SK-N-SH (cell line): ENCODE measurements around the gene GMPPA.

ENCODE experiments used
- EP300 ChIP-seq, 2 experiments: IDR thresholded peaks; 2 replicates each; pipeline versions ENCODE4 v1.4.0 to v1.6.1; 2012; ENCODE audit warnings: borderline replicate concordance in 1 of 2, low read depth in 1 of 2, low read length in 1 of 2
- EZH2phosphoT487 ChIP-seq: fragments of 200-600 bp; sonication (generic); IDR thresholded peaks from 2 replicates; pipeline ENCODE4 v1.6.1; 2017; ENCODE audit warnings: low read depth, mixed run types, mild to moderate bottlenecking, antibody characterized with exemption, moderate library complexity, borderline replicate concordance
- FOSL2 ChIP-seq: IDR thresholded peaks from 2 replicates; pipeline ENCODE4 v1.4.0; 2012; ENCODE audit warnings: low read depth, mild to moderate bottlenecking, moderate library complexity, borderline replicate concordance
- GABPA ChIP-seq: IDR thresholded peaks from 2 replicates; pipeline ENCODE4 v1.4.0; 2012; ENCODE audit warnings: low read depth, mild to moderate bottlenecking
- GATA2 ChIP-seq: sonication (generic); formaldehyde crosslinking; IDR thresholded peaks from 2 replicates; pipeline ENCODE4 v1.5.0; 2020; ENCODE audit warnings: mild to moderate bottlenecking, missing genetic modification reagents
- NFIC ChIP-seq: IDR thresholded peaks from 2 replicates; pipeline ENCODE4 v1.4.0; 2012; ENCODE audit warnings: borderline replicate concordance
- POLR2AphosphoS5 ChIP-seq: IDR thresholded peaks from 2 replicates; pipeline ENCODE4 v1.6.1; 2012; ENCODE audit warnings: low read depth, low read length
- RFX5 ChIP-seq: IDR thresholded peaks from 2 replicates; pipeline ENCODE4 v1.6.1; 2012; ENCODE audit warnings: mild to moderate bottlenecking, improper control_type of control experiment, low read length
- TAF1 ChIP-seq: IDR thresholded peaks from 2 replicates; pipeline ENCODE4 v1.6.1; 2012; ENCODE audit warnings: low read depth, mild to moderate bottlenecking, low read length, moderate library complexity, borderline replicate concordance
- TF ChIP-seq, protein P1 (sequence below): IDR thresholded peaks from 2 replicates; pipeline ENCODE4 v1.4.0; 2012; ENCODE audit warnings: low read depth, borderline replicate concordance
- TF ChIP-seq, protein P2 (sequence below): fragments of 200-600 bp; sonication (generic); IDR thresholded peaks from 2 replicates; pipeline ENCODE4 v1.6.1; 2017; ENCODE audit warnings: antibody characterized with exemption, mild to moderate bottlenecking, moderate library complexity
- TF ChIP-seq, protein P3 (sequence below): IDR thresholded peaks from 2 replicates; pipeline ENCODE4 v1.4.0; 2012; ENCODE audit warnings: low read depth
- TF ChIP-seq, protein P4 (sequence below): IDR thresholded peaks from 2 replicates; pipeline ENCODE4 v1.6.1; 2012; ENCODE audit warnings: mild to moderate bottlenecking, low read depth, low read length, moderate library complexity
- TF ChIP-seq, protein P5 (sequence below): IDR thresholded peaks from 2 replicates; pipeline ENCODE4; 2012

DNA sequence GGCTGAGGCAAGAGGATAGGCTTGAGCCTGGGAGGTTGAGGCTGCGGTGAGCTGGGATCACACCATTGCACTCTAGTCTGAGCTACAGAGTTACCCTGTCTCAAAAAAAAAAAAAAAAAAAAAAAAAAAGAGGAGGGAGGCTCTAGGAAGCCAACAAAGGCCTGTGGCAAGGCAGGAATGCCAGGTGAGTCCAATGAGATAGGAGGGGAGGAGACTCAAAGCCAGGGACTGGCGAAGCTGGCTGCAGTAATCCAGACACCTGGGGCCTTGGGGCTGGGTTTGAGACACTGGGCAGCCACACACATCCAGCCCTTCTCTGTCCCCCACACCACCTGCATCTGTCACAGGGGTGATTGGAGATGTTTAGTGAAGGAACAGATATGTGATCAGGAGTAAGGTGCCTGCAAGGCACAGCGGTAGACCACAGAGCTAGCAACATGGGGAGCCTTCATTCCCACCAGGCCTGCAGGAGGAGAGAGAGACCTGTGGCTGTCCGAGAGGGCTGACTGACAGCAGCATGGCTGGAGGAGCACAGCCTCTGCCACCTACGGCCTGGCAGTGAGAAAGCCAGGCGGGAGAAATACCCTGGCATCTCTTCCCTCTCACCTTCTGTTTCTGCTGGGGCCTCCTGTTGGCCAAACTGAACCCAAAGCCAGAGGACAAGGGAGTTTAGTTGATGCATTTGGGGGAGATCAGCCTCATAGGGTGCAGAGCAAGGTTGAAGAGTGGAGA is 35.4 kb downstream of the GMPPA start:
- TF ChIP-seq POLR2AphosphoS5: no peak
- TF ChIP-seq RFX5: no peak
- no peak for TF ChIP-seq GATA2 (CRISPR knock-in tag)
- TF ChIP-seq, protein P1, sequence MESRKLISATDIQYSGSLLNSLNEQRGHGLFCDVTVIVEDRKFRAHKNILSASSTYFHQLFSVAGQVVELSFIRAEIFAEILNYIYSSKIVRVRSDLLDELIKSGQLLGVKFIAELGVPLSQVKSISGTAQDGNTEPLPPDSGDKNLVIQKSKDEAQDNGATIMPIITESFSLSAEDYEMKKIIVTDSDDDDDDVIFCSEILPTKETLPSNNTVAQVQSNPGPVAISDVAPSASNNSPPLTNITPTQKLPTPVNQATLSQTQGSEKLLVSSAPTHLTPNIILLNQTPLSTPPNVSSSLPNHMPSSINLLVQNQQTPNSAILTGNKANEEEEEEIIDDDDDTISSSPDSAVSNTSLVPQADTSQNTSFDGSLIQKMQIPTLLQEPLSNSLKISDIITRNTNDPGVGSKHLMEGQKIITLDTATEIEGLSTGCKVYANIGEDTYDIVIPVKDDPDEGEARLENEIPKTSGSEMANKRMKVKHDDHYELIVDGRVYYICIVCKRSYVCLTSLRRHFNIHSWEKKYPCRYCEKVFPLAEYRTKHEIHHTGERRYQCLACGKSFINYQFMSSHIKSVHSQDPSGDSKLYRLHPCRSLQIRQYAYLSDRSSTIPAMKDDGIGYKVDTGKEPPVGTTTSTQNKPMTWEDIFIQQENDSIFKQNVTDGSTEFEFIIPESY: no peak
- TF ChIP-seq, protein P2, sequence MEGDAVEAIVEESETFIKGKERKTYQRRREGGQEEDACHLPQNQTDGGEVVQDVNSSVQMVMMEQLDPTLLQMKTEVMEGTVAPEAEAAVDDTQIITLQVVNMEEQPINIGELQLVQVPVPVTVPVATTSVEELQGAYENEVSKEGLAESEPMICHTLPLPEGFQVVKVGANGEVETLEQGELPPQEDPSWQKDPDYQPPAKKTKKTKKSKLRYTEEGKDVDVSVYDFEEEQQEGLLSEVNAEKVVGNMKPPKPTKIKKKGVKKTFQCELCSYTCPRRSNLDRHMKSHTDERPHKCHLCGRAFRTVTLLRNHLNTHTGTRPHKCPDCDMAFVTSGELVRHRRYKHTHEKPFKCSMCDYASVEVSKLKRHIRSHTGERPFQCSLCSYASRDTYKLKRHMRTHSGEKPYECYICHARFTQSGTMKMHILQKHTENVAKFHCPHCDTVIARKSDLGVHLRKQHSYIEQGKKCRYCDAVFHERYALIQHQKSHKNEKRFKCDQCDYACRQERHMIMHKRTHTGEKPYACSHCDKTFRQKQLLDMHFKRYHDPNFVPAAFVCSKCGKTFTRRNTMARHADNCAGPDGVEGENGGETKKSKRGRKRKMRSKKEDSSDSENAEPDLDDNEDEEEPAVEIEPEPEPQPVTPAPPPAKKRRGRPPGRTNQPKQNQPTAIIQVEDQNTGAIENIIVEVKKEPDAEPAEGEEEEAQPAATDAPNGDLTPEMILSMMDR: no peak
- TF ChIP-seq EP300 (IDR thresholded peaks at IDR 0.05; ENCODE audit: borderline replicate concordance in 1 of 2, low read depth in 1 of 2, low read length in 1 of 2): no peak
- TF ChIP-seq NFIC: no peak
- TF ChIP-seq, protein P3, sequence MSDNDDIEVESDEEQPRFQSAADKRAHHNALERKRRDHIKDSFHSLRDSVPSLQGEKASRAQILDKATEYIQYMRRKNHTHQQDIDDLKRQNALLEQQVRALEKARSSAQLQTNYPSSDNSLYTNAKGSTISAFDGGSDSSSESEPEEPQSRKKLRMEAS: no peak
- TF ChIP-seq, protein P4, sequence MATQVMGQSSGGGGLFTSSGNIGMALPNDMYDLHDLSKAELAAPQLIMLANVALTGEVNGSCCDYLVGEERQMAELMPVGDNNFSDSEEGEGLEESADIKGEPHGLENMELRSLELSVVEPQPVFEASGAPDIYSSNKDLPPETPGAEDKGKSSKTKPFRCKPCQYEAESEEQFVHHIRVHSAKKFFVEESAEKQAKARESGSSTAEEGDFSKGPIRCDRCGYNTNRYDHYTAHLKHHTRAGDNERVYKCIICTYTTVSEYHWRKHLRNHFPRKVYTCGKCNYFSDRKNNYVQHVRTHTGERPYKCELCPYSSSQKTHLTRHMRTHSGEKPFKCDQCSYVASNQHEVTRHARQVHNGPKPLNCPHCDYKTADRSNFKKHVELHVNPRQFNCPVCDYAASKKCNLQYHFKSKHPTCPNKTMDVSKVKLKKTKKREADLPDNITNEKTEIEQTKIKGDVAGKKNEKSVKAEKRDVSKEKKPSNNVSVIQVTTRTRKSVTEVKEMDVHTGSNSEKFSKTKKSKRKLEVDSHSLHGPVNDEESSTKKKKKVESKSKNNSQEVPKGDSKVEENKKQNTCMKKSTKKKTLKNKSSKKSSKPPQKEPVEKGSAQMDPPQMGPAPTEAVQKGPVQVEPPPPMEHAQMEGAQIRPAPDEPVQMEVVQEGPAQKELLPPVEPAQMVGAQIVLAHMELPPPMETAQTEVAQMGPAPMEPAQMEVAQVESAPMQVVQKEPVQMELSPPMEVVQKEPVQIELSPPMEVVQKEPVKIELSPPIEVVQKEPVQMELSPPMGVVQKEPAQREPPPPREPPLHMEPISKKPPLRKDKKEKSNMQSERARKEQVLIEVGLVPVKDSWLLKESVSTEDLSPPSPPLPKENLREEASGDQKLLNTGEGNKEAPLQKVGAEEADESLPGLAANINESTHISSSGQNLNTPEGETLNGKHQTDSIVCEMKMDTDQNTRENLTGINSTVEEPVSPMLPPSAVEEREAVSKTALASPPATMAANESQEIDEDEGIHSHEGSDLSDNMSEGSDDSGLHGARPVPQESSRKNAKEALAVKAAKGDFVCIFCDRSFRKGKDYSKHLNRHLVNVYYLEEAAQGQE: no peak
- no peak for TF ChIP-seq FOSL2
- TF ChIP-seq GABPA: no peak
- TF ChIP-seq EZH2phosphoT487: no peak
- no peak for TF ChIP-seq TAF1
- TF ChIP-seq, protein P5, sequence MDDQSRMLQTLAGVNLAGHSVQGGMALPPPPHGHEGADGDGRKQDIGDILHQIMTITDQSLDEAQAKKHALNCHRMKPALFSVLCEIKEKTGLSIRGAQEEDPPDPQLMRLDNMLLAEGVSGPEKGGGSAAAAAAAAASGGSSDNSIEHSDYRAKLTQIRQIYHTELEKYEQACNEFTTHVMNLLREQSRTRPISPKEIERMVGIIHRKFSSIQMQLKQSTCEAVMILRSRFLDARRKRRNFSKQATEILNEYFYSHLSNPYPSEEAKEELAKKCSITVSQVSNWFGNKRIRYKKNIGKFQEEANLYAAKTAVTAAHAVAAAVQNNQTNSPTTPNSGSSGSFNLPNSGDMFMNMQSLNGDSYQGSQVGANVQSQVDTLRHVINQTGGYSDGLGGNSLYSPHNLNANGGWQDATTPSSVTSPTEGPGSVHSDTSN: no peak
